Natural killer cell (primary cell): ENCODE measurements around the gene C16orf74. TPM values are rescaled to one million over a fixed set of nuclear protein-coding genes. Genes with fewer than 3 reads are reported as not detected.

Experiments
- ATAC-seq, 3 donors: fragments of 150-1000 bp in 2 of 3; fragments of 200-7000 bp in 1 of 3; cut with Tn5 transposase; 1 replicate in 1 of 3; 2 replicates in 2 of 3; pipeline ENCODE4 v1.10.0; 2021; ENCODE audit warnings: mild to moderate bottlenecking in 2 of 3, moderate library complexity in 2 of 3
- DNase-seq, 2 donors: peaks; one replicate each; pipeline versions ENCODE4 v3.0.0 to v3.0.0-alpha.2; 2013 to 2021; ENCODE audit warnings: mixed read lengths in 1 of 2
- H3K27ac ChIP-seq: one replicate; pipeline ENCODE4 v1.5.1; 2013; ENCODE audit warnings: mild to moderate bottlenecking, low read length
- H3K27me3 ChIP-seq: one replicate; pipeline ENCODE4 v1.6.1; 2013; ENCODE audit warnings: low read length; ENCODE audit not compliant: control insufficient read depth, insufficient read depth
- H3K36me3 ChIP-seq: one replicate; pipeline ENCODE4 v1.6.1; 2013; ENCODE audit warnings: low read length; ENCODE audit not compliant: control insufficient read depth, insufficient read depth
- H3K4me1 ChIP-seq: one replicate; pipeline ENCODE4 v1.6.1; 2013; ENCODE audit warnings: low read length; ENCODE audit not compliant: control insufficient read depth, insufficient read depth
- H3K4me3 ChIP-seq: one replicate; pipeline ENCODE4 v1.5.1; 2013; ENCODE audit warnings: low read length
- H3K9me3 ChIP-seq: one replicate; pipeline ENCODE4 v1.6.1; 2013; ENCODE audit warnings: low read length; ENCODE audit not compliant: control insufficient read depth, insufficient read depth
- H3K27ac Mint-ChIP-seq, 2 donors: one replicate each; pipeline ENCODE4 v1.8.0; 2022; ENCODE audit warnings: mild to moderate bottlenecking in 2 of 2, mixed read lengths in 2 of 2, moderate library complexity in 1 of 2
- H3K27me3 Mint-ChIP-seq, 2 donors: one replicate each; pipeline ENCODE4 v1.8.0; 2022; ENCODE audit warnings: low read depth in 2 of 2, mixed read lengths in 2 of 2
- H3K36me3 Mint-ChIP-seq: one replicate; pipeline ENCODE4 v1.8.0; 2022; ENCODE audit warnings: mixed read lengths
- H3K4me1 Mint-ChIP-seq, 2 donors: one replicate each; pipeline ENCODE4 v1.8.0; 2022; ENCODE audit warnings: mixed read lengths in 2 of 2
- H3K4me3 Mint-ChIP-seq: one replicate; pipeline ENCODE4 v1.8.0; 2022; ENCODE audit warnings: mild to moderate bottlenecking, moderate library complexity, mixed read lengths
- H3K9me3 Mint-ChIP-seq, 2 donors: one replicate each; pipeline ENCODE4 v1.8.0; 2022; ENCODE audit warnings: mixed read lengths in 2 of 2
- WGBS: methylation state at CpG from one replicate; pipeline ENCODE4 v1.1.7; 2013; ENCODE audit warnings: missing lambda C conversion rate; ENCODE audit not compliant: insufficient coverage; 5-methylcytosine and 5-hydroxymethylcytosine counted together
- intact Hi-C: fragments of 100-400 bp; cut with micrococcal nuclease; formaldehyde crosslinking; loops from one replicate; pipeline ENCODE4 v1.14.2; 2022
- total RNA-seq, 4 donors: library from RNA; stranded (reverse); fragments of 120-200 nt in 1 of 4; gene quantifications; one replicate each; pipeline versions ENCODE4 v1.2.3 to v1.2.4, GENCODE V29; 2013 to 2022
- TF ChIP-seq, protein P1 (sequence below): fragments of 200-600 bp; IDR thresholded peaks from one replicate; pipeline ENCODE4 v1.8.0; 2022; ENCODE audit warnings: antibody characterized with exemption

The C16orf74 gene
- total RNA-seq, 3 donors from 2014 or later (not counting 1 experiment from before 2014, with no cell fraction given), result 0.71 to 2.2 (median 1.8) TPM

DNA sequence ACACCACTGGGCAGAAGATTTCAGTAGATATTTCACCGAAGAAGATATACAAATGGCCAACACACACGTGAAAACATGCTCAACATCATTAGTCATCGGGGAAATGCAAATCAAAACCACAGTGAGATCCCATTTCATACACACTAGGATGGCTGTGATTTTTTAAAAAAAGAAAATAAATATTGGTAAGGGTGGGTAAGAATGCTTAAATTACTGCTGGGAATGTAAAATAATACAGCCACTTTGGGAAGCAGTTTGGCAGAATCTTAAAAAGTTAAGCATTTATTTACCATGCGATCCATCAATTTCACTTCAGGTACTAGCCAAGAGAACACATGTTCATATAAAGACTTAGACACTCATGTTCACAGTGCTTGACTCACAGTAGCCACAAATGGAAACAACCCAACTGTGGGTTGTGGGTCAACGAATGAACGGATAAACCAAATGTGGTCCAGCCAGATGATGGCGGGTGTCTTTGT is 6.5 kb upstream of the C16orf74 start:
- Mint-ChIP-seq H3K4me1 (peaks cover 8 to 11% of the 10 kb centered on the region in 2 donors), H3K9me3 (no peaks in the 10 kb centered on the region), H3K36me3 (no peaks in the 10 kb centered on the region), H3K4me3 (no peak overlapping the region), H3K27me3 (peaks cover 18 to 24% of the 10 kb centered on the region in 2 donors), H3K27ac (no peak overlapping the region)
- intact Hi-C loops, result no loop called here
- 45% methylated on average over 7 of the region's 7 CpGs for WGBS
- Histone ChIP-seq H3K27ac (peak overlapping the region; percentile 90), H3K4me1 (peaks cover 46% of the 10 kb centered on the region), H3K27me3 (no peaks in the 10 kb centered on the region), H3K36me3 (no peaks in the 10 kb centered on the region), H3K4me3 (no peak overlapping the region), H3K9me3 (no peaks in the 10 kb centered on the region)
- DNase-seq, result no peak
- TF ChIP-seq, protein P1, sequence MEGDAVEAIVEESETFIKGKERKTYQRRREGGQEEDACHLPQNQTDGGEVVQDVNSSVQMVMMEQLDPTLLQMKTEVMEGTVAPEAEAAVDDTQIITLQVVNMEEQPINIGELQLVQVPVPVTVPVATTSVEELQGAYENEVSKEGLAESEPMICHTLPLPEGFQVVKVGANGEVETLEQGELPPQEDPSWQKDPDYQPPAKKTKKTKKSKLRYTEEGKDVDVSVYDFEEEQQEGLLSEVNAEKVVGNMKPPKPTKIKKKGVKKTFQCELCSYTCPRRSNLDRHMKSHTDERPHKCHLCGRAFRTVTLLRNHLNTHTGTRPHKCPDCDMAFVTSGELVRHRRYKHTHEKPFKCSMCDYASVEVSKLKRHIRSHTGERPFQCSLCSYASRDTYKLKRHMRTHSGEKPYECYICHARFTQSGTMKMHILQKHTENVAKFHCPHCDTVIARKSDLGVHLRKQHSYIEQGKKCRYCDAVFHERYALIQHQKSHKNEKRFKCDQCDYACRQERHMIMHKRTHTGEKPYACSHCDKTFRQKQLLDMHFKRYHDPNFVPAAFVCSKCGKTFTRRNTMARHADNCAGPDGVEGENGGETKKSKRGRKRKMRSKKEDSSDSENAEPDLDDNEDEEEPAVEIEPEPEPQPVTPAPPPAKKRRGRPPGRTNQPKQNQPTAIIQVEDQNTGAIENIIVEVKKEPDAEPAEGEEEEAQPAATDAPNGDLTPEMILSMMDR, result no peak
- no peak for ATAC-seq

- Mint-ChIP-seq H3K36me3 (no peaks in the 10 kb centered on the region), H3K9me3 (no peaks in the 10 kb centered on the region), H3K27me3 (peaks cover 18 to 24% of the 10 kb centered on the region in 2 donors), H3K4me3 (no peak overlapping the region), H3K27ac (no peak overlapping the region), H3K4me1 (peaks cover 8 to 15% of the 10 kb centered on the region in 2 donors)
- H3K9me3 ChIP-seq, result no peaks in the 10 kb centered on the region
- H3K36me3 ChIP-seq, result no peaks in the 10 kb centered on the region
- TF ChIP-seq, protein P1, result no peak
- 65% methylated on average over 25 of the region's 25 CpGs for WGBS
- H3K4me1 ChIP-seq, result peaks cover 52% of the 10 kb centered on the region
- intact Hi-C loops, result no loop called here
- H3K27ac ChIP-seq, result peak overlapping the region; percentile 90
- DNase-seq (no peak), ATAC-seq (no peak)
- H3K4me3 ChIP-seq, result no peak overlapping the region
- H3K27me3 ChIP-seq, result peaks cover 7% of the 10 kb centered on the region
Measured at GRCh38 chr16:85755929-85756768, 5.3 kb upstream of the C16orf74 start.

DNA sequence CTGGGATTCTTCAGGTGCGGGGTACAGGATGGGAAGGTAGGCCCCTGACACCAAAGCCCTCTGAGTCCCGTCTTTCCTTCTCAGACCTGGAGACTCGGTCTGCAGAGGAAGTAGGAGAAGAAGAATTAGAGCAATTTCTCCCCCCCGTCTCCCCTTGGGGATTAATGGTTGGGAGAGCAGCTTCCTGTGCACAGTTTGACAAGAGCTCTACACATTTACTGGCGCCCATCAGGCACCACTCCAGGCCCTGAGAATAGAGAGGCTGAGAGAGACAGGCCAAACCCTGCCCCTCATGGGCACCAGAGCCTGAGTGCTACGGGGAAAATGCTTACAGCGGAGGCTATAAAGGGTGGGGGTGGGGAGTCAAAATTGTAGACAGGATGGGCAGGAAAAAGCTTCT is 3.5 kb upstream of the C16orf74 start:
- Histone ChIP-seq H3K4me1 (peaks cover 56% of the 10 kb centered on the region), H3K27ac (peak overlapping the region; percentile 42), H3K9me3 (no peaks in the 10 kb centered on the region), H3K27me3 (peaks cover 18% of the 10 kb centered on the region), H3K4me3 (no peak overlapping the region), H3K36me3 (no peaks in the 10 kb centered on the region)
- ATAC-seq (no peak), DNase-seq (no peak)
- TF ChIP-seq, protein P1, result no peak
- Mint-ChIP-seq H3K4me1 (peaks cover 14 to 20% of the 10 kb centered on the region in 2 donors), H3K27me3 (peaks cover 15 to 23% of the 10 kb centered on the region in 2 donors), H3K36me3 (no peaks in the 10 kb centered on the region), H3K27ac (no peak overlapping the region), H3K9me3 (no peaks in the 10 kb centered on the region), H3K4me3 (no peak overlapping the region)
- WGBS, result 73% methylated on average over 7 of the region's 7 CpGs
- intact Hi-C loops, result no loop called here
